Measurements from ENCODE around the gene TMEM212.

GRCh38 chr3:171805687-171806086 lies 37.5 kb upstream of the TMEM212 start:
- TF ChIP-seq FOXK2 (IDR thresholded peaks at IDR 0.05) = no peak
- no peak for TF ChIP-seq FOXM1 (IDR thresholded peaks at IDR 0.05; ENCODE audit: borderline replicate concordance)
- TF ChIP-seq ELF4 (IDR thresholded peaks at IDR 0.05) = no peak
- TF ChIP-seq SUZ12 (IDR thresholded peaks at IDR 0.05) = no peak
- no peak for TF ChIP-seq BHLHE40 (IDR thresholded peaks at IDR 0.05; ENCODE audit: borderline replicate concordance)
- no peak for TF ChIP-seq SP1 (IDR thresholded peaks at IDR 0.05)
- TF ChIP-seq TARDBP (IDR thresholded peaks at IDR 0.05) = no peak
